ENCODE data around the gene VEGFD.

- TF ChIP-seq ISL1 (CRISPR knock-in tag; IDR thresholded peaks at IDR 0.05) (no peak), TOX (CRISPR knock-in tag; IDR thresholded peaks at IDR 0.05; ENCODE audit: borderline replicate concordance) (no peak), SNAI2 (CRISPR knock-in tag; IDR thresholded peaks at IDR 0.05) (no peak), BACH2 (CRISPR knock-in tag; IDR thresholded peaks at IDR 0.05; ENCODE audit: borderline replicate concordance) (no peak), RARB (CRISPR knock-in tag; IDR thresholded peaks at IDR 0.05) (no peak), GLIS3 (CRISPR knock-in tag; IDR thresholded peaks at IDR 0.05) (no peak), CSDC2 (CRISPR knock-in tag; IDR thresholded peaks at IDR 0.05) (no peak), PATZ1 (CRISPR knock-in tag; IDR thresholded peaks at IDR 0.05; ENCODE audit: borderline replicate concordance) (no peak), ZFP3 (CRISPR knock-in tag; IDR thresholded peaks at IDR 0.05) (no peak), TSHZ2 (CRISPR knock-in tag; IDR thresholded peaks at IDR 0.05) (no peak), ZNF70 (CRISPR knock-in tag; IDR thresholded peaks at IDR 0.05) (no peak), POU6F1 (CRISPR knock-in tag; IDR thresholded peaks at IDR 0.05; ENCODE audit: borderline replicate concordance, low read depth) (no peak), ARNTL (CRISPR knock-in tag; IDR thresholded peaks at IDR 0.05; ENCODE audit: borderline replicate concordance, low read depth) (no peak)
Observed at GRCh38 chrX:15319075-15319474, 65.1 kb downstream of the VEGFD start.

Data from SK-N-SH treated with all-trans-retinoic acid at 6 μM for 48 hours (cell line).